HCT116 (cell line): ENCODE results near the gene SWAP70. TPM values are rescaled to one million over a fixed set of nuclear protein-coding genes. Genes with fewer than 3 reads are reported as not detected.

ENCODE experiments used
- ATAC-seq: fragments of 200-7000 bp; cut with Tn5 transposase; 2 replicates; pipeline ENCODE4 v1.9.1; 2020; ENCODE audit warnings: mild to moderate bottlenecking, moderate library complexity
- BruUV-seq: library from RNA; stranded (reverse); fragments of 400-500 nt; replicated peaks from 2 replicates; lab custom pipeline; 2021; lab: Mats Ljungman, UMichigan
- CTCF ChIA-PET: fragments of 300-600 bp; sonication (Branson Sonifier 250); formaldehyde crosslinking; loops from one replicate; lab custom pipeline; 2021; ENCODE audit warnings: antibody characterized with exemption; lab: Charles Lee
- POLR2A ChIA-PET: fragments of 300-600, 350-600 bp; sonication (Branson Sonifier 250); formaldehyde crosslinking; loops from one replicate; lab custom pipeline; 2021; ENCODE audit warnings: antibody characterized with exemption; lab: Charles Lee
- RAD21 ChIA-PET, 2 experiments: fragments of 300-600 bp; sonication (Branson Sonifier 250); formaldehyde crosslinking; loops; one replicate each; lab custom pipeline; 2023; ENCODE audit warnings: low total read pairs in 2 of 2; ENCODE audit not compliant: uncharacterized antibody in 2 of 2, unreplicated experiment in 2 of 2, low non-redundant PET in 1 of 2; lab: Charles Lee
- DNase-seq: peaks from one replicate; pipeline ENCODE4 v3.0.0-alpha.2; 2010; ENCODE audit warnings: low read depth, low spot score
- H2AFZ ChIP-seq: fragments of 200-600 bp; shearing (Covaris generic), sonication (generic); 2 replicates; pipeline ENCODE4 v1.6.1; 2017; ENCODE audit warnings: low read depth, mixed run types, mixed read lengths, antibody characterized with exemption, low read length; ENCODE audit not compliant: poor library complexity, severe bottlenecking
- H3K27ac ChIP-seq: 2 replicates; pipeline ENCODE4 v1.5.1; 2012; ENCODE audit warnings: low read depth, low read length
- H3K27me3 ChIP-seq: fragments of 200-600 bp; sonication (generic); 2 replicates; pipeline ENCODE4 v1.6.1; 2016; ENCODE audit warnings: mixed run types, low read length, mixed read lengths; ENCODE audit not compliant: insufficient read depth
- H3K36me3 ChIP-seq, 2 experiments: fragments of 200-500 bp in 1 of 2; fragments of 200-600 bp in 1 of 2; sonication (Bioruptor generic) in 1 of 2; sonication (generic) in 1 of 2; 2 replicates each; pipeline versions ENCODE4 v1.5.1 to v1.6.1; 2014 to 2016; ENCODE audit warnings: low read length in 2 of 2, inconsistent platforms in 1 of 2, mixed read lengths in 1 of 2, mixed run types in 1 of 2; ENCODE audit not compliant: insufficient read depth in 2 of 2, control insufficient read depth in 1 of 2
- H3K4me1 ChIP-seq, 2 experiments: fragments of 200-600 bp in 1 of 2; sonication (generic) in 1 of 2; 2 replicates each; pipeline versions ENCODE4 v1.5.1 to v1.6.1; 2012 to 2017; ENCODE audit warnings: low read length in 2 of 2, inconsistent platforms in 1 of 2, mild to moderate bottlenecking in 1 of 2, mixed read lengths in 1 of 2, mixed run types in 1 of 2, moderate library complexity in 1 of 2; ENCODE audit not compliant: insufficient read depth in 2 of 2, control insufficient read depth in 1 of 2
- H3K4me2 ChIP-seq: fragments of 200-600 bp; sonication (generic); 2 replicates; pipeline ENCODE4 v1.6.1; 2017; ENCODE audit warnings: mixed run types, low read length, mixed read lengths
- H3K4me3 ChIP-seq, 2 experiments: fragments of 200-600 bp in 1 of 2; sonication (generic) in 1 of 2; replicated peaks in 1 of 2; 2 replicates each; pipeline ENCODE4 v1.5.1; 2011 to 2016; ENCODE audit warnings: low read length in 2 of 2, control low read depth in 1 of 2, low read depth in 1 of 2, mild to moderate bottlenecking in 1 of 2, mixed read lengths in 1 of 2, mixed run types in 1 of 2
- H3K79me2 ChIP-seq: fragments of 200-600 bp; sonication (generic); 2 replicates; pipeline ENCODE4 v1.6.1; 2017; ENCODE audit warnings: mild to moderate bottlenecking, mixed run types, low read length, moderate library complexity, mixed read lengths; ENCODE audit not compliant: insufficient read depth
- H3K9ac ChIP-seq: fragments of 200-600 bp; sonication (generic); 2 replicates; pipeline ENCODE4 v1.6.1; 2016; ENCODE audit warnings: low read length, mixed read lengths
- H3K9me2 ChIP-seq: fragments of 200-600 bp; sonication (generic), shearing (Covaris generic); 2 replicates; pipeline ENCODE4 v1.6.1; 2017; ENCODE audit warnings: mixed run types, mild to moderate bottlenecking, moderate library complexity; ENCODE audit not compliant: insufficient read depth
- H3K9me3 ChIP-seq, 2 experiments: fragments of 200-500 bp in 1 of 2; fragments of 200-600 bp in 1 of 2; sonication (Bioruptor generic) in 1 of 2; sonication (generic) in 1 of 2; 2 replicates each; pipeline ENCODE4 v1.6.1; 2014 to 2017; ENCODE audit warnings: low read length in 2 of 2, mixed read lengths in 2 of 2, inconsistent platforms in 1 of 2, low read depth in 1 of 2, mild to moderate bottlenecking in 1 of 2, mixed run types in 1 of 2, moderate library complexity in 1 of 2; ENCODE audit not compliant: control insufficient read depth in 1 of 2, insufficient read depth in 1 of 2
- H4K20me1 ChIP-seq: fragments of 200-600 bp; sonication (generic), shearing (Covaris generic); 2 replicates; pipeline ENCODE4 v1.6.1; 2017; ENCODE audit warnings: mixed run types, mild to moderate bottlenecking, moderate library complexity; ENCODE audit not compliant: insufficient read depth
- CBX3 ChIP-seq: IDR thresholded peaks from 2 replicates; pipeline ENCODE4 v1.6.1; 2012; ENCODE audit warnings: low read depth
- CEBPB ChIP-seq: IDR thresholded peaks from 2 replicates; pipeline ENCODE4 v1.6.1; 2012; ENCODE audit warnings: low read depth
- EGR1 ChIP-seq: IDR thresholded peaks from 2 replicates; pipeline ENCODE4 v1.6.1; 2012; ENCODE audit warnings: low read depth
- ELF1 ChIP-seq: IDR thresholded peaks from 2 replicates; pipeline ENCODE4 v1.6.1; 2012; ENCODE audit warnings: low read depth, borderline replicate concordance
- EZH2 ChIP-seq: fragments of 200-600 bp; sonication (generic); IDR thresholded peaks from 2 replicates; pipeline ENCODE4 v1.6.1; 2017; ENCODE audit warnings: antibody characterized with exemption, mixed run types
- EZH2phosphoT487 ChIP-seq: fragments of 200-600 bp; IDR thresholded peaks from 2 replicates; pipeline ENCODE4 v1.6.1; 2018; ENCODE audit warnings: antibody characterized with exemption, borderline replicate concordance
- FOSL1 ChIP-seq: IDR thresholded peaks from 2 replicates; pipeline ENCODE4 v1.6.1; 2012; ENCODE audit warnings: low read depth
- JUND ChIP-seq: IDR thresholded peaks from 2 replicates; pipeline ENCODE4 v1.6.1; 2012
- MAX ChIP-seq: IDR thresholded peaks from 2 replicates; pipeline ENCODE4 v1.6.1; 2012
- POLR2A ChIP-seq: IDR thresholded peaks from 2 replicates; pipeline ENCODE4 v1.7.0; 2011; ENCODE audit warnings: borderline replicate concordance; ENCODE audit not compliant: insufficient read depth, insufficient read length; ENCODE audit errors: extremely low read depth
- POLR2AphosphoS5 ChIP-seq: IDR thresholded peaks from 2 replicates; pipeline ENCODE4 v1.6.1; 2011; ENCODE audit warnings: mild to moderate bottlenecking, low read depth, low read length, moderate library complexity
- RAD21 ChIP-seq: IDR thresholded peaks from 2 replicates; pipeline ENCODE4 v1.6.1; 2012; ENCODE audit warnings: low read depth, mild to moderate bottlenecking
- SIN3A ChIP-seq: IDR thresholded peaks from 2 replicates; pipeline ENCODE4 v1.6.1; 2012; ENCODE audit warnings: low read depth
- SRF ChIP-seq: IDR thresholded peaks from 2 replicates; pipeline ENCODE4 v1.6.1; 2012; ENCODE audit warnings: low read depth
- YY1 ChIP-seq: IDR thresholded peaks from 2 replicates; pipeline ENCODE4 v1.6.1; 2011; ENCODE audit warnings: low read length, low read depth, moderate library complexity, mild to moderate bottlenecking; ENCODE audit not compliant: insufficient replicate concordance; ENCODE audit errors: extremely low read depth
- intact Hi-C: fragments of 100-400 bp; cut with micrococcal nuclease; formaldehyde crosslinking; loops from 2 replicates; pipeline ENCODE4 v1.10.0; 2022
- total RNA-seq: library from RNA; stranded (reverse); gene quantifications from one replicate; pipeline ENCODE4 v1.2.1, GENCODE V29; 2021; ENCODE audit not compliant: unreplicated experiment
- TF ChIP-seq, protein P1 (sequence below), 3 experiments: fragments of 200-600 bp in 1 of 3; sonication (generic) in 1 of 3; IDR thresholded peaks in 2 of 3; conservative IDR thresholded peaks in 1 of 3; 2 replicates each; pipeline ENCODE4 v1.5.1; 2012 to 2017; ENCODE audit warnings: low read depth in 2 of 3, low read length in 2 of 3, antibody characterized with exemption in 1 of 3, borderline replicate concordance in 1 of 3, control low read depth in 1 of 3, mild to moderate bottlenecking in 1 of 3, mixed read lengths in 1 of 3, mixed run types in 1 of 3, moderate library complexity in 1 of 3; ENCODE audit not compliant: insufficient read depth in 1 of 3
- TF ChIP-seq, protein P2 (sequence below): IDR thresholded peaks from 2 replicates; pipeline ENCODE4 v1.6.1; 2012; ENCODE audit warnings: low read depth

Gene SWAP70
- total RNA-seq, 1 experiment from 2014 or later: 20.6 TPM

- no peaks in the 10 kb centered on the region for H3K9me3 ChIP-seq
- no peak for TF ChIP-seq FOSL1
- TF ChIP-seq, protein P1, sequence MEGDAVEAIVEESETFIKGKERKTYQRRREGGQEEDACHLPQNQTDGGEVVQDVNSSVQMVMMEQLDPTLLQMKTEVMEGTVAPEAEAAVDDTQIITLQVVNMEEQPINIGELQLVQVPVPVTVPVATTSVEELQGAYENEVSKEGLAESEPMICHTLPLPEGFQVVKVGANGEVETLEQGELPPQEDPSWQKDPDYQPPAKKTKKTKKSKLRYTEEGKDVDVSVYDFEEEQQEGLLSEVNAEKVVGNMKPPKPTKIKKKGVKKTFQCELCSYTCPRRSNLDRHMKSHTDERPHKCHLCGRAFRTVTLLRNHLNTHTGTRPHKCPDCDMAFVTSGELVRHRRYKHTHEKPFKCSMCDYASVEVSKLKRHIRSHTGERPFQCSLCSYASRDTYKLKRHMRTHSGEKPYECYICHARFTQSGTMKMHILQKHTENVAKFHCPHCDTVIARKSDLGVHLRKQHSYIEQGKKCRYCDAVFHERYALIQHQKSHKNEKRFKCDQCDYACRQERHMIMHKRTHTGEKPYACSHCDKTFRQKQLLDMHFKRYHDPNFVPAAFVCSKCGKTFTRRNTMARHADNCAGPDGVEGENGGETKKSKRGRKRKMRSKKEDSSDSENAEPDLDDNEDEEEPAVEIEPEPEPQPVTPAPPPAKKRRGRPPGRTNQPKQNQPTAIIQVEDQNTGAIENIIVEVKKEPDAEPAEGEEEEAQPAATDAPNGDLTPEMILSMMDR (IDR thresholded peaks at IDR 0.05 in 2 of 3, conservative IDR thresholded peaks at IDR 0.05 in 1 of 3; ENCODE audit: borderline replicate concordance in 1 of 3, insufficient read depth in 1 of 3, low read depth in 2 of 3, low read length in 2 of 3): no peak
- no peak for TF ChIP-seq EGR1
- TF ChIP-seq SIN3A: no peak
- TF ChIP-seq POLR2A: no peak
- TF ChIP-seq ELF1: no peak
- no peak for TF ChIP-seq RAD21
- ChIA-PET RAD21 (no interaction called here), POLR2A (no interaction called here), CTCF (no interaction called here)
- ATAC-seq: no peak
- H3K9me2 ChIP-seq: no peaks in the 10 kb centered on the region; the same call in 1 of the 2 replicates
- DNase-seq: no peak
- no peaks in the 10 kb centered on the region for H3K4me1 ChIP-seq
- no peaks in the 10 kb centered on the region for H4K20me1 ChIP-seq
- intact Hi-C loops: no loop called here
- H3K4me2 ChIP-seq: no peak overlapping the region
- H3K4me3 ChIP-seq: no peak overlapping the region
- H3K9ac ChIP-seq: no peak overlapping the region
- no peaks in the 10 kb centered on the region for H3K27me3 ChIP-seq
- H3K36me3 ChIP-seq: no peaks in the 10 kb centered on the region
- no peak overlapping the region for H3K27ac ChIP-seq
- H3K79me2 ChIP-seq: no peaks in the 10 kb centered on the region
- no TSS peak for BruUV-seq
- H2AFZ ChIP-seq: no peak overlapping the region
These were observed 20.1 kb upstream of the SWAP70 start for GRCh38 chr11:9643751-9644150.

GRCh38 chr11:9645881-9646280 lies 18.0 kb upstream of the SWAP70 start:
- no peaks in the 10 kb centered on the region for H3K9me3 ChIP-seq
- H3K36me3 ChIP-seq: no peaks in the 10 kb centered on the region
- RAD21 ChIA-PET: no interaction called here
- BruUV-seq: no TSS peak
- no peaks in the 10 kb centered on the region for H3K27me3 ChIP-seq
- no peaks in the 10 kb centered on the region for H4K20me1 ChIP-seq
- no peaks in the 10 kb centered on the region for H3K4me1 ChIP-seq
- no peaks in the 10 kb centered on the region for H3K9me2 ChIP-seq
- intact Hi-C loops: no loop called here
- H3K79me2 ChIP-seq: no peaks in the 10 kb centered on the region
- H2AFZ ChIP-seq: no peak overlapping the region
- POLR2A ChIA-PET: no interaction called here
- DNase-seq (no peak), ATAC-seq (no peak)
- H3K4me3 ChIP-seq: no peak overlapping the region
- CTCF ChIA-PET: no interaction called here
- H3K4me2 ChIP-seq: no peak overlapping the region
- no peak overlapping the region for H3K9ac ChIP-seq
- no peak overlapping the region for H3K27ac ChIP-seq
- TF ChIP-seq EZH2: no peak
- TF ChIP-seq CBX3: no peak
- no peak for TF ChIP-seq FOSL1
- no peak for TF ChIP-seq CEBPB
- no peak for TF ChIP-seq MAX
- no peak for TF ChIP-seq EGR1
- no peak for TF ChIP-seq POLR2AphosphoS5
- TF ChIP-seq, protein P2, sequence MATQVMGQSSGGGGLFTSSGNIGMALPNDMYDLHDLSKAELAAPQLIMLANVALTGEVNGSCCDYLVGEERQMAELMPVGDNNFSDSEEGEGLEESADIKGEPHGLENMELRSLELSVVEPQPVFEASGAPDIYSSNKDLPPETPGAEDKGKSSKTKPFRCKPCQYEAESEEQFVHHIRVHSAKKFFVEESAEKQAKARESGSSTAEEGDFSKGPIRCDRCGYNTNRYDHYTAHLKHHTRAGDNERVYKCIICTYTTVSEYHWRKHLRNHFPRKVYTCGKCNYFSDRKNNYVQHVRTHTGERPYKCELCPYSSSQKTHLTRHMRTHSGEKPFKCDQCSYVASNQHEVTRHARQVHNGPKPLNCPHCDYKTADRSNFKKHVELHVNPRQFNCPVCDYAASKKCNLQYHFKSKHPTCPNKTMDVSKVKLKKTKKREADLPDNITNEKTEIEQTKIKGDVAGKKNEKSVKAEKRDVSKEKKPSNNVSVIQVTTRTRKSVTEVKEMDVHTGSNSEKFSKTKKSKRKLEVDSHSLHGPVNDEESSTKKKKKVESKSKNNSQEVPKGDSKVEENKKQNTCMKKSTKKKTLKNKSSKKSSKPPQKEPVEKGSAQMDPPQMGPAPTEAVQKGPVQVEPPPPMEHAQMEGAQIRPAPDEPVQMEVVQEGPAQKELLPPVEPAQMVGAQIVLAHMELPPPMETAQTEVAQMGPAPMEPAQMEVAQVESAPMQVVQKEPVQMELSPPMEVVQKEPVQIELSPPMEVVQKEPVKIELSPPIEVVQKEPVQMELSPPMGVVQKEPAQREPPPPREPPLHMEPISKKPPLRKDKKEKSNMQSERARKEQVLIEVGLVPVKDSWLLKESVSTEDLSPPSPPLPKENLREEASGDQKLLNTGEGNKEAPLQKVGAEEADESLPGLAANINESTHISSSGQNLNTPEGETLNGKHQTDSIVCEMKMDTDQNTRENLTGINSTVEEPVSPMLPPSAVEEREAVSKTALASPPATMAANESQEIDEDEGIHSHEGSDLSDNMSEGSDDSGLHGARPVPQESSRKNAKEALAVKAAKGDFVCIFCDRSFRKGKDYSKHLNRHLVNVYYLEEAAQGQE: no peak
- no peak for TF ChIP-seq EZH2phosphoT487
- no peak for TF ChIP-seq POLR2A
- no peak for TF ChIP-seq SIN3A
- no peak for TF ChIP-seq JUND
- no peak for TF ChIP-seq SRF
- no peak for TF ChIP-seq YY1
